IMR-90 (cell line): ENCODE data around the gene LCN10. TPM values are rescaled to one million over a fixed set of nuclear protein-coding genes. Genes with fewer than 3 reads are reported as not detected.

Source experiments
- ATAC-seq: fragments of 200-7000 bp; cut with Tn5 transposase; 2 replicates; pipeline ENCODE4 v1.9.1; 2020; ENCODE audit warnings: low read depth, mild to moderate bottlenecking, moderate library complexity
- BruUV-seq: library from RNA; stranded (reverse); fragments of 400-500 nt; replicated peaks from 2 replicates; lab custom pipeline; 2021; lab: Mats Ljungman, UMichigan
- CTCF ChIA-PET: fragments of 300-600 bp; formaldehyde crosslinking; extraction: SDS; loops from one replicate; lab custom pipeline; 2021; ENCODE audit warnings: antibody characterized with exemption; lab: Yijun Ruan, JAX
- POLR2A ChIA-PET: fragments of 300-600 bp; sonication (Branson Sonifier 250); formaldehyde crosslinking; loops from one replicate; lab custom pipeline; 2022; ENCODE audit warnings: antibody characterized with exemption; ENCODE audit not compliant: unreplicated experiment; lab: Charles Lee
- DNase-seq: peaks from one replicate; pipeline ENCODE4 v3.0.0; 2013
- H2AFZ ChIP-seq: replicated peaks from 2 replicates; pipeline ENCODE3; 2013; ENCODE audit warnings: low read length, mild to moderate bottlenecking; ENCODE audit not compliant: poor library complexity
- H2AK5ac ChIP-seq: 2 replicates; pipeline ENCODE4 v1.6.1; 2013; ENCODE audit warnings: low read depth, low read length, inconsistent platforms
- H2AK9ac ChIP-seq: replicated peaks from 2 replicates; pipeline ENCODE3; 2013; ENCODE audit warnings: mild to moderate bottlenecking, low read depth, low read length, moderate library complexity; ENCODE audit not compliant: poor library complexity
- H2BK120ac ChIP-seq: 2 replicates; pipeline ENCODE4 v1.6.1; 2013; ENCODE audit warnings: low read depth, low read length, inconsistent platforms
- H2BK15ac ChIP-seq: 3 replicates; pipeline ENCODE4 v1.6.1; 2013; ENCODE audit warnings: low read depth, low read length, inconsistent platforms
- H2BK20ac ChIP-seq: 2 replicates; pipeline ENCODE4 v1.6.1; 2013; ENCODE audit warnings: low read depth, mild to moderate bottlenecking, inconsistent platforms, low read length, moderate library complexity
- H2BK5ac ChIP-seq: 2 replicates; pipeline ENCODE4 v1.6.1; 2013; ENCODE audit warnings: mild to moderate bottlenecking, low read depth, low read length, inconsistent platforms; ENCODE audit not compliant: poor library complexity, severe bottlenecking
- H3K14ac ChIP-seq: replicated peaks from 2 replicates; pipeline ENCODE4 v1.6.1; 2013; ENCODE audit warnings: low read depth, low read length, inconsistent platforms
- H3K18ac ChIP-seq: 2 replicates; pipeline ENCODE4 v1.6.1; 2013; ENCODE audit warnings: low read depth, low read length, control low read depth
- H3K23ac ChIP-seq: 2 replicates; pipeline ENCODE4 v1.6.1; 2013; ENCODE audit warnings: low read depth, low read length, inconsistent platforms
- H3K27ac ChIP-seq: 2 replicates; pipeline ENCODE4 v1.5.1; 2013; ENCODE audit warnings: mild to moderate bottlenecking, control low read depth, low read length; ENCODE audit not compliant: insufficient read depth
- H3K27me3 ChIP-seq: 2 replicates; pipeline ENCODE4 v1.6.1; 2013; ENCODE audit warnings: low read length; ENCODE audit not compliant: control insufficient read depth, insufficient read depth
- H3K36me3 ChIP-seq: 2 replicates; pipeline ENCODE4 v1.6.1; 2013; ENCODE audit warnings: low read length, mixed read lengths; ENCODE audit not compliant: control insufficient read depth, insufficient read depth
- H3K4ac ChIP-seq: 2 replicates; pipeline ENCODE4 v1.6.1; 2013; ENCODE audit warnings: low read depth, low read length, inconsistent platforms
- H3K4me1 ChIP-seq: 2 replicates; pipeline ENCODE4 v1.6.1; 2013; ENCODE audit warnings: low read length, mixed read lengths; ENCODE audit not compliant: control insufficient read depth, insufficient read depth
- H3K4me2 ChIP-seq: 2 replicates; pipeline ENCODE4 v1.6.1; 2013; ENCODE audit warnings: low read depth, mild to moderate bottlenecking, control low read depth, low read length, moderate library complexity
- H3K4me3 ChIP-seq: 2 replicates; pipeline ENCODE4 v1.5.1; 2013; ENCODE audit warnings: low read depth, mild to moderate bottlenecking, control low read depth, low read length, moderate library complexity; ENCODE audit not compliant: insufficient read depth
- H3K56ac ChIP-seq: 2 replicates; pipeline ENCODE4 v1.6.1; 2013; ENCODE audit warnings: low read length, inconsistent platforms; ENCODE audit not compliant: insufficient read depth; ENCODE audit errors: extremely low read depth
- H3K79me1 ChIP-seq, 2 experiments: 2 replicates each; pipeline ENCODE4 v1.6.1; 2013; ENCODE audit warnings: low read length in 2 of 2, inconsistent platforms in 1 of 2, low read depth in 1 of 2
- H3K9ac ChIP-seq: 2 replicates; pipeline ENCODE4 v1.6.1; 2013; ENCODE audit warnings: low read depth, low read length, control low read depth
- H3K9me1 ChIP-seq: 2 replicates; pipeline ENCODE4 v1.6.1; 2013; ENCODE audit warnings: low read length, inconsistent platforms; ENCODE audit not compliant: insufficient read depth
- H3K9me3 ChIP-seq: 2 replicates; pipeline ENCODE4 v1.6.1; 2013; ENCODE audit warnings: low read length; ENCODE audit not compliant: control insufficient read depth, insufficient read depth
- H4K20me1 ChIP-seq: 2 replicates; pipeline ENCODE4 v1.6.1; 2013; ENCODE audit warnings: low read length, inconsistent platforms; ENCODE audit not compliant: insufficient read depth
- H4K5ac ChIP-seq: 2 replicates; pipeline ENCODE4 v1.6.1; 2013; ENCODE audit warnings: mild to moderate bottlenecking, low read depth, low read length, control low read depth
- H4K8ac ChIP-seq, 2 experiments: 2 replicates each; pipeline ENCODE4 v1.6.1; 2013; ENCODE audit warnings: low read depth in 2 of 2, low read length in 2 of 2, control low read depth in 1 of 2, inconsistent platforms in 1 of 2
- H4K91ac ChIP-seq: 2 replicates; pipeline ENCODE4 v1.6.1; 2013; ENCODE audit warnings: low read depth, low read length, inconsistent platforms; ENCODE audit not compliant: insufficient read depth
- BHLHE40 ChIP-seq: fragments of 150-350 bp; IDR thresholded peaks from 2 replicates; pipeline ENCODE4 v1.6.1; 2016; ENCODE audit warnings: mild to moderate bottlenecking, low read depth, low read length
- CEBPB ChIP-seq: IDR thresholded peaks from 2 replicates; pipeline ENCODE4 v1.6.1; 2012; ENCODE audit warnings: low read depth, low read length, improper control_type of control experiment
- CHD1 ChIP-seq: IDR thresholded peaks from 2 replicates; pipeline ENCODE4 v1.6.1; 2012; ENCODE audit warnings: low read depth, low read length, improper control_type of control experiment
- ELK1 ChIP-seq: fragments of 150-350 bp; IDR thresholded peaks from 2 replicates; pipeline ENCODE4 v1.6.1; 2016; ENCODE audit warnings: low read depth, mild to moderate bottlenecking, low read length, moderate library complexity, borderline replicate concordance
- FOS ChIP-seq: fragments of 150-350 bp; IDR thresholded peaks from 2 replicates; pipeline ENCODE4 v1.6.1; 2016; ENCODE audit warnings: low read depth, low read length
- MAFK ChIP-seq: IDR thresholded peaks from 2 replicates; pipeline ENCODE4 v1.6.1; 2012; ENCODE audit warnings: low read depth, low read length, improper control_type of control experiment
- MAZ ChIP-seq: IDR thresholded peaks from 2 replicates; pipeline ENCODE4 v1.6.1; 2012; ENCODE audit warnings: low read depth, mild to moderate bottlenecking, low read length, improper control_type of control experiment, moderate library complexity, borderline replicate concordance
- MXI1 ChIP-seq: IDR thresholded peaks from 2 replicates; pipeline ENCODE4 v1.6.1; 2012; ENCODE audit warnings: low read depth, mild to moderate bottlenecking, low read length, moderate library complexity, borderline replicate concordance
- NFE2L2 ChIP-seq: fragments of 150-350 bp; IDR thresholded peaks from 2 replicates; pipeline ENCODE4 v1.6.1; 2016; ENCODE audit warnings: low read depth, mild to moderate bottlenecking, low read length
- POLR2A ChIP-seq: IDR thresholded peaks from 2 replicates; pipeline ENCODE4 v1.6.1; 2012; ENCODE audit warnings: mild to moderate bottlenecking, low read depth, low read length
- RAD21 ChIP-seq: IDR thresholded peaks from 2 replicates; pipeline ENCODE4 v1.6.1; 2012; ENCODE audit warnings: low read length, improper control_type of control experiment
- RCOR1 ChIP-seq: IDR thresholded peaks from 2 replicates; pipeline ENCODE4 v1.6.1; 2012; ENCODE audit warnings: mild to moderate bottlenecking, low read length, improper control_type of control experiment; ENCODE audit not compliant: insufficient replicate concordance
- RFX5 ChIP-seq: IDR thresholded peaks from 2 replicates; pipeline ENCODE4 v1.8.0; 2012; ENCODE audit warnings: low read depth, mild to moderate bottlenecking, low read length, moderate library complexity
- USF2 ChIP-seq: fragments of 150-350 bp; IDR thresholded peaks from 2 replicates; pipeline ENCODE4 v1.6.1; 2017; ENCODE audit warnings: mild to moderate bottlenecking, antibody characterized with exemption, low read length, low read depth
- WGBS, 2 experiments: methylation state at CpG; one replicate each; pipeline versions ENCODE4 v1.1.5 to v1.1.7; 2013; ENCODE audit warnings: missing lambda C conversion rate in 2 of 2; ENCODE audit not compliant: insufficient read length in 1 of 2; ENCODE audit errors: extremely low coverage in 2 of 2; 5-methylcytosine and 5-hydroxymethylcytosine counted together
- dilution Hi-C: fragments of 300-500 bp; cut with HindIII; formaldehyde crosslinking; loops from one replicate; pipeline ENCODE4 v1.14.3; 2018; ENCODE audit warnings: low sequenced_read_pairs; ENCODE audit not compliant: unreplicated experiment
- in situ Hi-C: fragments of 300-500 bp; cut with MboI; formaldehyde crosslinking; loops from 3 replicates; pipeline ENCODE4 v1.14.3; 2019; ENCODE audit warnings: low sequenced_read_pairs, inconsistent platforms, mixed read lengths
- intact Hi-C: fragments of 100-400 bp; cut with micrococcal nuclease; formaldehyde crosslinking; loops from 2 replicates; pipeline ENCODE4 v1.10.0; 2022
- polyA plus RNA-seq, 3 experiments: library from polyadenylated mRNA; depleted of rRNA; stranded (reverse); fragments of >200 nt; gene quantifications; 2 replicates each; pipeline ENCODE4 v1.2.3, GENCODE V29; 2012; ENCODE audit warnings: low replicate concordance in 1 of 3
- total RNA-seq: library from RNA; depleted of rRNA; stranded (reverse); fragments of >200 nt; gene quantifications from 2 replicates; pipeline ENCODE4 v1.2.3, GENCODE V29; 2012

Gene LCN10
- total and polyA plus RNA-seq, 2 of the 4 experiments (the other 2 are of a cell fraction), result not detected

- H3K23ac ChIP-seq, result no peak overlapping the region
- dilution Hi-C loops (no loop called here), in situ Hi-C loops (no loop called here), intact Hi-C loops (no loop called here)
- 0 out of 2 replicates have a peak, but pooled peaks cover 2% of the 10 kb centered on the region for H3K4me1 ChIP-seq
- no peak overlapping the region for H4K5ac ChIP-seq
- no peak overlapping the region for H3K4me3 ChIP-seq
- no peak overlapping the region for H2BK20ac ChIP-seq
- no peak overlapping the region for H3K56ac ChIP-seq
- H3K9me1 ChIP-seq, result no peaks in the 10 kb centered on the region
- ChIA-PET POLR2A (no interaction called here), CTCF (no interaction called here)
- BruUV-seq, result no TSS peak
- H2BK120ac ChIP-seq, result no peak overlapping the region
- no peak overlapping the region for H2BK15ac ChIP-seq
- WGBS, 2 experiments, result 47% methylated on average over 27 of the region's 38 CpGs; no CpG with 5 or more reads in 1 of the 2 experiments
- H3K27ac ChIP-seq, result no peak overlapping the region
- H2AK9ac ChIP-seq, result peak overlapping the region; percentile 28
- H3K9ac ChIP-seq, result no peak overlapping the region
- H2AFZ ChIP-seq, result peak overlapping the region; percentile 67
- no peak overlapping the region for H2BK5ac ChIP-seq
- H3K14ac ChIP-seq, result no peak overlapping the region
- TF ChIP-seq USF2 (no peak), CEBPB (no peak), RCOR1 (no peak), MAZ (no peak), NFE2L2 (no peak), FOS (no peak), MAFK (no peak), CHD1 (no peak), BHLHE40 (no peak), ELK1 (no peak), MXI1 (no peak), POLR2A (no peak), RFX5 (no peak), RAD21 (no peak)
- no peaks in the 10 kb centered on the region for H3K9me3 ChIP-seq
- no peaks in the 10 kb centered on the region for H4K20me1 ChIP-seq
- no peak overlapping the region for H2AK5ac ChIP-seq
- no peaks in the 10 kb centered on the region for H3K79me1 ChIP-seq
- no peak overlapping the region for H4K8ac ChIP-seq
- DNase-seq (peak; percentile 16), ATAC-seq (peak; percentile 24; the same call in 1 of the 2 replicates)
- no peaks in the 10 kb centered on the region for H3K36me3 ChIP-seq
- H3K4me2 ChIP-seq, result peak overlapping the region; percentile 49
- H3K4ac ChIP-seq, result no peak overlapping the region
- H3K18ac ChIP-seq, result no peak overlapping the region
- H4K91ac ChIP-seq, result no peak overlapping the region
- H3K27me3 ChIP-seq, result peaks cover 25% of the 10 kb centered on the region
Observed at GRCh38 chr9:136700959-136701667, 41.6 kb downstream of the LCN10 start.
